GM12865 (cell line): ENCODE data around the gene NTN1.

ENCODE experiments used
- DNase-seq: peaks from one replicate; pipeline ENCODE4 v3.0.0; 2010; ENCODE audit warnings: low read depth
- H3K4me3 ChIP-seq: 2 replicates; pipeline ENCODE4 v1.5.1; 2011; ENCODE audit warnings: mild to moderate bottlenecking, low read depth, low read length, control low read depth
- CTCF ChIP-seq: IDR thresholded peaks from 2 replicates; pipeline ENCODE4 v1.5.1; 2011; ENCODE audit warnings: low read length, control low read depth, low read depth, inconsistent platforms; ENCODE audit not compliant: insufficient read depth; ENCODE audit errors: missing control alignments

The NTN1 gene

GRCh38 chr17:9233761-9234160 is 212.5 kb downstream of the NTN1 start:
- no peak for TF ChIP-seq CTCF
- no peak overlapping the region for H3K4me3 ChIP-seq
- no peak for DNase-seq

GRCh38 chr17:9234389-9234945 is 213.2 kb downstream of the NTN1 start:
- no peak for DNase-seq
- TF ChIP-seq CTCF = no peak
- H3K4me3 ChIP-seq = no peak overlapping the region

GRCh38 chr17:9235346-9235745 is 214.0 kb downstream of the NTN1 start:
- no peak for DNase-seq
- H3K4me3 ChIP-seq = no peak overlapping the region
- no peak for TF ChIP-seq CTCF

- no peak overlapping the region for H3K4me3 ChIP-seq
- no peak for DNase-seq
- TF ChIP-seq CTCF = no peak
Observed at GRCh38 chr17:9236286-9237052, 215.2 kb downstream of the NTN1 start.

GRCh38 chr17:9237053-9237410 is 215.7 kb downstream of the NTN1 start:
- TF ChIP-seq CTCF = no peak
- H3K4me3 ChIP-seq = no peak overlapping the region
- DNase-seq = no peak

- no peak for DNase-seq
- TF ChIP-seq CTCF = no peak
Observed at GRCh38 chr17:9237661-9238301, 216.5 kb downstream of the NTN1 start.

More at GRCh38 chr17:9237661-9238301, 216.5 kb downstream of the NTN1 start:
- H3K4me3 ChIP-seq = no peak overlapping the region
